Measurements from ENCODE around the gene HDX.
"Not testable (repeated sequence)": the region's sequence is repeated elsewhere in the genome, so short reads cannot be mapped to it uniquely, and the experiment has no call there.

HDX gene, protein sequence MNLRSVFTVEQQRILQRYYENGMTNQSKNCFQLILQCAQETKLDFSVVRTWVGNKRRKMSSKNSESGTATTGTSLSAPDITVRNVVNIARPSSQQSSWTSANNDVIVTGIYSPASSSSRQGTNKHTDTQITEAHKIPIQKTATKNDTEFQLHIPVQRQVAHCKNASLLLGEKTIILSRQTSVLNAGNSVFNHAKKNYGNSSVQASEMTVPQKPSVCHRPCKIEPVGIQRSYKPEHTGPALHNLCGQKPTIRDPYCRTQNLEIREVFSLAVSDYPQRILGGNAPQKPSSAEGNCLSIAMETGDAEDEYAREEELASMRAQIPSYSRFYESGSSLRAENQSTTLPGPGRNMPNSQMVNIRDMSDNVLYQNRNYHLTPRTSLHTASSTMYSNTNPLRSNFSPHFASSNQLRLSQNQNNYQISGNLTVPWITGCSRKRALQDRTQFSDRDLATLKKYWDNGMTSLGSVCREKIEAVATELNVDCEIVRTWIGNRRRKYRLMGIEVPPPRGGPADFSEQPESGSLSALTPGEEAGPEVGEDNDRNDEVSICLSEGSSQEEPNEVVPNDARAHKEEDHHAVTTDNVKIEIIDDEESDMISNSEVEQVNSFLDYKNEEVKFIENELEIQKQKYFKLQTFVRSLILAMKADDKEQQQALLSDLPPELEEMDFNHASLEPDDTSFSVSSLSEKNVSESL

DNA sequence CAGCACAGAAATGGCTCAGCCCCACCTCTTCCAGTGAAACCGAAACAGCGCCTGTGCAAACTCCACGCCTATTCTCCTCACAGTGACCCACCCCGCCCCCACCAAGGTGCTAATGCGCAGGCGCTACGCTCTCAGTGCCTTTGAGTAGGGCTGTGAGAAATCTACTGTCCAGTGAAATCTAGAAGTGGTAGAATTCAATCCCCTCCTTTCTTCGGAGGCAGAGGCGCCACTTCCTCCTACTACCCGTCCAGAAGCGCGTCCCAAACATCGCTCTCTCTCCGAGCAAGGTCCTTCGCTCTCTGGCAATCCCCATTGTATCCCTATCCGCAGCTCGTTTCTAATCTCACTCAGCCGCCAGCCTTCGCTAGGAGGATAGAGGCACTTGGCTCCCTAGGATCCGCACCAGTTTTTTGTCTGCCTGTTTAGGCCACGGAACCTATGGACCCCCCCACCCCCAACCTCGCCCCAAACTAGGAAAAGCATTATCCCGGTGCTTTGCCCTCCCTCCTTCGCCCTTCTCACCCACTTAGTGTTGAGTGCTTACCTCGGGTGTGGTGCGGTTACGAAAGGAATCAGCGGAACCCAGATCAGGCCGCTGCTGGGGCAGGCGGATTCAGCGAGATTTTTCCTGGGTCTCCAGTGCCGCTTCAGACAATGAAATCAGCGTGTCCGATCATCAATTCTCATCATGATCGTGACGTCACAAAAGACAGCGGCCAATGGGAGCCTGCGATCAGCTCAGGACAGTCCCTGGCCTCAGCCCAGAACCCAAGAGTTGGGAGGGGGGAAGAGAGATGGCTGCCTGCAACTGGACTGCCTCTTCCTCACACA, at the start of gene HDX:
TSS of gene HDX (minus strand) at position 656 of the 831 bp plus-strand sequence. CDS start 27,056 bp downstream, outside the sequence.
- DNase-seq (ENCODE audit: low read depth), result peak; percentile 81

GRCh38 chrX:84541315-84541714, 39.1 kb upstream of the HDX start:
- not testable (repeated sequence) for DNase-seq (ENCODE audit: low read depth)

DNA sequence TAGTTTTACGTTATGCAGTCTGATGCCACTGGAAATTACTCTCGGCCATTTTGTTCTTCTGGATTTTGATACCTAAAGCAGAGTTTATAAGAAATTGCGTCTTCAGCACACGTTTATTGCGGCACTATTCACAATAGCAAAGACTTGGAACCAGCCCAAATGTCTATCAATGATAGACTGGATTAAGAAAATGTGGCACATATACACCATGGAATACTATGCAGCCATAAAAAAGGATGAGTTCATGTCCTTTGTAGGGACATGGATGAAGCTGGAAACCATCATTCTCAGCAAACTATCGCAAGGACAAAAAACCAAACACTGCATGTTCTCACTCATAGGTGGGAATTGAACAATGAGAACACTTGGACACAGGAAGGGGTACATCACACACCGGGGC, 35.4 kb upstream of the HDX start:
- DNase-seq (ENCODE audit: low read depth), result not testable (repeated sequence)

- no peak for DNase-seq (ENCODE audit: low read depth)
These were observed 13.8 kb downstream of the HDX start for GRCh38 chrX:84488426-84488825.

- no peak for DNase-seq (ENCODE audit: low read depth)
These were observed 14.6 kb downstream of the HDX start for GRCh38 chrX:84487365-84488353.

- no peak for DNase-seq (ENCODE audit: low read depth)
These were observed 23.2 kb downstream of the HDX start for GRCh38 chrX:84479086-84479485.

DNA sequence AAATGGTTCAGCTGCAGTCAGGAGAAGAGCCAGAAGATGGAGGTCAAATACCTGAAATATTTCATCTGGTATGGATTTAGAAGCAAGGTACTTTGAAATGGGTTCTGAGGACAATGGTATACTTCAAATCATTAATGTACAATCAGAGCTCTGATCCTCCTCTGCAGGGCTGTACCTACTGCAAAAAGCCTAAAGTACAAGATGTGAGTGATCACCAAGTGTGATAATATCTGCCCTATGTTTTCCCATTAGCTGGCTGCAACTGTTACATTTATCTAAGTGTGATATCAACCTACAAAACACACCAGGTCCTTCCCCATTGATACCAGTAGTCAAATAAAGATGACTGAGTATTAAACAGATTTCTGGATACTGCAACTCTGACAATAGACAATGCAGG, 25.1 kb downstream of the HDX start:
- DNase-seq (ENCODE audit: low read depth), result no peak

DNA sequence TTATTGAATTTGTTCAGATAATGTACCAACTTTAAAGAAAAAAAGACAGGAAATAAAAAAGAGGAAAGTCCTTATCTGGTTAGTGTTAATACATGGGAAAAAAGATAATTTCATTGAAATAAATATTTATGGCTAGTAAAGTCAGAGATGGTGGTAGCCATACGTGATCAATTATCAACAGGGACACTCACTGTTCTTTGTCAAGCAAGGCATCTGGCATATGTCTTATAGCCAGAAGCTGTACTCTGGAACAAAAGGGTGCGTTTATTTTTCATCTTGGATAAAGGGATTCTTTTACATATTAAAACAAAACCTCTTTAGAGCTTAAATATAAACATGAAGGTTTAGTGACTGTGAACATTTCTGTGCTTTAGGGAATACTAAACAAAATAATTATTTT, 26.7 kb downstream of the HDX start:
- DNase-seq (ENCODE audit: low read depth), result no peak

GRCh38 chrX:84475101-84475500, 27.2 kb downstream of the HDX start:
- DNase-seq (ENCODE audit: low read depth), result peak; percentile 5

DNA sequence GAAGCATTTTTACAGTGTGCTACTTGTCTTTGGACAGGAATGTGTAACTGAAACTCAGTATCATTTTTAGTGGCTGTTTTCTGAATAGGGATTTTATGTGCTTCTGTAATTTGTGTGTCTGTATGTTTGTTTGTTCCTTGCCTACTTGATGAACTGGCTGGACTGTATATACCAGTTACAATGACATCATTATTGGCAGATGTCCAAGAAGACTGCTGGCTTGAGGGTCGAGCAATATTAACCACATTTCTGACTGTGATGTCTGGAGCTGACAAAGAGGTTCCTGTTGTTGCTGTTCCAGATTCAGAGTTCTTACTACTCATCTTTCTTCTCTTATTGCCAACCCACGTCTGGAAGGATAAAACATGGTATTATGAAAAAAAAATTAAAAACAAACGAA, 33.0 kb downstream of the HDX start:
- DNase-seq (ENCODE audit: low read depth), result peak; percentile 74

GRCh38 chrX:84467898-84468297, 34.4 kb downstream of the HDX start:
- no peak for DNase-seq (ENCODE audit: low read depth)

DNA sequence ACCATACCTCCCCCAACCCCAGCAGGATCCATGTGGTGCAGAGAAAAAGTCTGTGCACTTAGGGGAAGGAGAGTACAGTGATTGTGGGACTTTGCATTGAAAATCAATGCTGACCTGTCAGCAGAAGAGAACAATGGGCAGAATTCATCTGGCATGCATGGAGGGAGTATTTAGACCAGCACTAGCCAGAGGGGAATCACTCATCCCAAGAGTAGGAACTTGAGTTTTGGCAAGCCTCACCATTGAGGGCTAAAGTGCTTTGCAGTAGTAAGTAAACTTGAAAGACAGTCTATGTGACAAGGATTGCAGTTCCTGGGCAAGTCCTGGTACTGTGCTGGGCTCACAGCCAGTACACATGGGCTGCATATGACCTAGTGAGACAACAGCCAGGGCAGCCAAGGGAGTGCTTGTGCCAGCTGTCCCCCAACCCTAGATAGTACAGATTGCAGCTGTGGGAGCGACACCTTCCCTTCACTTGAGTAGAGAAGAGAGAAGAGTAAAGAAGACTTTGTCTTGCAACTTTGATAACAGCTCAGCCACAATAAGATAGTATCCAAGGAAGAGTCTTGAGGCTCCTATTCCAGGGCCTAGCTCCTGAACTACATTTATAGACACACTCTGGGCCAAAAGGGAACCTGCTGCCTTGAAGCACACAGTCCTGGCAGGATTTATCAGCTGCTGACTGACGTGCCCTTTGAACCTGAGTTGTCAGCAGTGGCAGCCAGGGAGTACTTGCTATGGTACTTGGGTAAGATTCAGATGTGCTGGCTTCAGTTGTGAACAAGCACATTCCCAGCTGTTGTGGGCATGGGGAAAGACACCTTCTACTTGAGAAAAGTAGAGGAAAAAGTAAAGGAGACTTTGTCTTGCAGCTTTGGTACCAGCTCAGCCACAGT, 48.7 kb downstream of the HDX start:
- no peak for DNase-seq (ENCODE audit: low read depth)

DNA sequence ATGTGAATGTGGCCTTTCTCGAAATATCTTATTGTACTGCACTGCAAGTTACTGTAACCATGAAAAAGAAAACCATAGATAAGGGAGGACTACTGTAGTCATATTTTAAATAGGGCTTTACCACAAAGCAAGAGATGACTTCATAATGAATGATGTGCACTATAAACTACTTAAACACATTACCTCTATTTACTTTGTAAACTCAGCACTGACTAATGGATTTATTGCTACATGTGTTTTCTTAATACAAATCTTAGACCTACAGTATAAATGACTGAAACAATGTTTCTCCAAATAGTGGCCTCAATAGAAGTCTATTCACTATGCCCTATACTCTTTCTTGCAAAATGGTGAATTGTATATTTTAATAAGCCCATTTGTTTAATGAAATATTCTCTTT, 61.1 kb downstream of the HDX start:
- peak; percentile 11 for DNase-seq (ENCODE audit: low read depth)

DNA sequence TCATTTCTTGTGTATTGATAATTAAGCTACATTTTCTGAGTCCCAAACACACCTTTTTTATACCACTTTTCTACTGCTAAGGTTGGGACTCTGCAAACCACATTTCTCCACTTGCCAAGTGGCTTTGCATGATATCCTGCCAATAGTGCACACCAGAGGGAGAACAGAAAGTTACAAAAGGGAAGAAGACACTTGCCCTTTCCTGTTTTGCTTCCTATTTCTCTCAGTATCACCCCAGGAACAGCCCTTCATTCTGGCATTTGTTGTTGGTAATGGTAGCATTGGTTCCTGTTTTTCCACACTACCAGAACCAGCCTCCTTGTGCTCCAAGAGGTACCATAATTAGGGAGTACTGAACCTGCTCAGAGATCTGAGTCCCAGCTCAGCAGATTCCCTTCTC, 87.1 kb downstream of the HDX start:
- no peak for DNase-seq (ENCODE audit: low read depth)

GRCh38 chrX:84363663-84364062, 138.6 kb downstream of the HDX start:
- peak; percentile 18 for DNase-seq (ENCODE audit: low read depth)

- DNase-seq (ENCODE audit: low read depth), result peak; percentile 25
These were observed 139.2 kb downstream of the HDX start for GRCh38 chrX:84363051-84363450.

DNA sequence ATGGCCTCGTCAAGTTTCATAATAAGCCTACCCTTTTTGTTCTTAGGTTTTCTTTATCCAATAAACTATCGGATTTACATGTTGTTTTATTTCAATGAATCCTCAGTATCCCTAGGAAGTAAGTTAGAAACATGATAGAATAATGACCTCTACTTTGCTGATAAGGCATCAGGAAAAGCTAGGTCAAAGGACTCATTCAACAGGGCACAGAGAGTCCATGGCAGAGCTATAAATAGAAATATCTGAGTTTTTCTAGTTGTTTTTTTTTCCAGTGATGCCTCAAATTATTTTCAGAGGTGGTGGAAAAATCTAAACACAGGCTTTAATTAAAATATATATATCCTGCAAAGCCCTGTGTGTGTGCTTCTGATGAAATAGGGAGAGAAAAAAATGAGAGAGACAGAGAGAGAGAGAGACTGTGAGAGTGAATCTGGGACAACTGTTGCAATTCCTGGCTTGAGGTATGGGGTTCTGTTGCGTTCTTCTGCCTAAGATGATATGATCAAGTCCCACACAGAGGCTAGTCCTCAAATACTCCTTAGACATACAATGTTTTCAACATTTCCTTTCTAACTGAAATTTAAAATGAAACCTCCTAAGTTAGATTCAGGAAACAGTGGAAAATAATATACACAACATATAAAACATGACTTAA, 139.9 kb downstream of the HDX start:
- DNase-seq (ENCODE audit: low read depth), result peak; percentile 69

DNA sequence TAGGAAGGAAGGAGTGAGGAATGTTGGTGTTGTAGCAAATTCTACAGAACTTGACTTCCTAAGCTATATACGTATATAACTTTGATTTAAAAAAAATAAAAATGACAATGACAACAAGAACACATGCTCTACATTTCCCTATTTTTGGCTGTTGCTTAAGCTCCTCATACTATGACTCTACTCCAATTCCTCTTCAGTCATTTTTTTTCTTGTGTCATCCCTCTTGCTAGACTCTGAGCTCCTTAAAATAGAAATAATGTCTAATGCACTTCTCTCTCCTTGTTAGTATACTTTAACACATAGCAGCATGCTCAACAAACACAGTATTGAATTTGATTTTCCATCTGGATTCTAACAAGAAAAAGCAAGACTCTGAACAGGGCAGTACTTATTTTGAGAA, 144.0 kb downstream of the HDX start:
- DNase-seq (ENCODE audit: low read depth), result no peak

DNA sequence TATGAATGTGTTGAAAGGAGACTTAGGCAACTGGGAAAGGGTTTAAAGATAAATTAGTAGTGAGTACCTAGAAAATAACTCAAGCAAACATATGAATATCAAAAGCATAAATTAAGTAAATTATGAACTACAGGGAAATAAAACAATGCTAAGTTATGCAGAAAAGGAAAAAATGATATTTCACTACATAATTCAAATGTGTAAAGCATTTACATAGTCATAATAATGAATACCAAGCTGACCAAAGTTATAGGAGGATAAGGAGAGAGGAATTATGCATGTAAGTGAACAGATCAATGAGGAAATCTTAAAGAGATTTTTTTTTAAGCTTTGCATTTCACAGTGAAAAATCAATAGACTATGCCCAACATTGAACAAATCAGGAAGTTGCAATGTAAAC, 145.0 kb downstream of the HDX start:
- DNase-seq (ENCODE audit: low read depth), result no peak

- DNase-seq (ENCODE audit: low read depth), result peak; percentile 47
These were observed 161.3 kb downstream of the HDX start for GRCh38 chrX:84340968-84341367.
